Type B pancreatic cell (in vitro differentiated cells): ENCODE results near the gene SLC35D1. TPM values are rescaled to one million over a fixed set of nuclear protein-coding genes. Genes with fewer than 3 reads are reported as not detected.
"Not testable (repeated sequence)": the region's sequence is repeated elsewhere in the genome, so short reads cannot be mapped to it uniquely, and the experiment has no call there.

Experiments
- DNase-seq: peaks from one replicate; pipeline ENCODE4 v3.0.0; 2021; ENCODE audit warnings: mixed read lengths; ENCODE audit not compliant: unreplicated experiment; ENCODE audit errors: extremely low spot score
- H3K27ac Mint-ChIP-seq: 2 replicates; pipeline ENCODE4 v1.8.0; 2021; ENCODE audit warnings: mild to moderate bottlenecking, mixed read lengths
- H3K27me3 Mint-ChIP-seq: 2 replicates; pipeline ENCODE4 v1.8.0; 2021; ENCODE audit warnings: mixed read lengths
- H3K36me3 Mint-ChIP-seq: 2 replicates; pipeline ENCODE4 v1.8.0; 2021; ENCODE audit warnings: mixed read lengths
- H3K4me1 Mint-ChIP-seq: one replicate; pipeline ENCODE4 v1.8.0; 2021; ENCODE audit warnings: mixed read lengths; ENCODE audit not compliant: unreplicated experiment
- H3K4me3 Mint-ChIP-seq: 2 replicates; pipeline ENCODE4 v1.8.0; 2021; ENCODE audit warnings: mild to moderate bottlenecking, mixed read lengths
- H3K9me3 Mint-ChIP-seq: 2 replicates; pipeline ENCODE4 v1.8.0; 2021; ENCODE audit warnings: mixed read lengths
- total RNA-seq: library from RNA; stranded (reverse); gene quantifications from 2 replicates; pipeline ENCODE4 v1.2.1, GENCODE V29; 2021; ENCODE audit warnings: low replicate concordance
- TF ChIP-seq, protein P1 (sequence below): fragments of 200-600 bp; sonication (generic); conservative IDR thresholded peaks from 2 replicates; pipeline ENCODE4 v1.5.0; 2021; ENCODE audit warnings: antibody characterized with exemption, mild to moderate bottlenecking

SLC35D1 gene
- total RNA-seq, 1 donor from 2014 or later, result 13.0 TPM

DNA sequence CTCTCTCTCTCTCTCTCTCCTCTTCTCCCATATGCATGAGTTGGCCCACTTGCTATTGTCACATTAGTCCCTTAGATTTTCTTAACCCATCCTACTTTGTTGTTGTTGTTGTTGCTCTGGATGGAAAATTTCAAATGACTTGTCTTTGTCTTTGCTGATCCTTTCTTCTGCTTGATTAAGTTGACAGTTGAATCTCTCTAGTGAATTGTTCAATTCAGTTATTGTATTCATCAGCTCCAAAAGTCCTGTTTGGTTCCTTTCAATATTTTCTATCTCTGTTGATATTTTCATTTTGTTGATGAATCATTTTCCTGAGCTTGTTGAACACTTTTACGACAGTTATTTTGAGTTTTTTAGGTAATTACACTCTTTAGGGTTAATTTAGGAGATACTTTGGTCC, 18.8 kb upstream of the SLC35D1 start:
- TF ChIP-seq, protein P1, sequence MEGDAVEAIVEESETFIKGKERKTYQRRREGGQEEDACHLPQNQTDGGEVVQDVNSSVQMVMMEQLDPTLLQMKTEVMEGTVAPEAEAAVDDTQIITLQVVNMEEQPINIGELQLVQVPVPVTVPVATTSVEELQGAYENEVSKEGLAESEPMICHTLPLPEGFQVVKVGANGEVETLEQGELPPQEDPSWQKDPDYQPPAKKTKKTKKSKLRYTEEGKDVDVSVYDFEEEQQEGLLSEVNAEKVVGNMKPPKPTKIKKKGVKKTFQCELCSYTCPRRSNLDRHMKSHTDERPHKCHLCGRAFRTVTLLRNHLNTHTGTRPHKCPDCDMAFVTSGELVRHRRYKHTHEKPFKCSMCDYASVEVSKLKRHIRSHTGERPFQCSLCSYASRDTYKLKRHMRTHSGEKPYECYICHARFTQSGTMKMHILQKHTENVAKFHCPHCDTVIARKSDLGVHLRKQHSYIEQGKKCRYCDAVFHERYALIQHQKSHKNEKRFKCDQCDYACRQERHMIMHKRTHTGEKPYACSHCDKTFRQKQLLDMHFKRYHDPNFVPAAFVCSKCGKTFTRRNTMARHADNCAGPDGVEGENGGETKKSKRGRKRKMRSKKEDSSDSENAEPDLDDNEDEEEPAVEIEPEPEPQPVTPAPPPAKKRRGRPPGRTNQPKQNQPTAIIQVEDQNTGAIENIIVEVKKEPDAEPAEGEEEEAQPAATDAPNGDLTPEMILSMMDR, result no peak
- Mint-ChIP-seq H3K4me1 (no peaks in the 10 kb centered on the region), H3K4me3 (no peak overlapping the region)

GRCh38 chr1:67067655-67068054, 13.7 kb upstream of the SLC35D1 start:
- not testable (repeated sequence) for H3K27ac Mint-ChIP-seq, H3K9me3 Mint-ChIP-seq, H3K36me3 Mint-ChIP-seq, DNase-seq, H3K4me3 Mint-ChIP-seq, H3K27me3 Mint-ChIP-seq, H3K4me1 Mint-ChIP-seq

More for the DNA sequence above, 18.8 kb upstream of the SLC35D1 start:
- DNase-seq, result no peak
- H3K27ac Mint-ChIP-seq, result no peak overlapping the region
- no peaks in the 10 kb centered on the region for H3K36me3 Mint-ChIP-seq
- no peaks in the 10 kb centered on the region for H3K9me3 Mint-ChIP-seq
- peaks cover 3% of the 10 kb centered on the region for H3K27me3 Mint-ChIP-seq

- TF ChIP-seq, protein P1, result no peak
- Mint-ChIP-seq H3K4me1 (peaks cover 10% of the 10 kb centered on the region), H3K36me3 (no peaks in the 10 kb centered on the region), H3K9me3 (peaks cover 4% of the 10 kb centered on the region), H3K27me3 (peaks cover 11% of the 10 kb centered on the region), H3K4me3 (no peak overlapping the region), H3K27ac (no peak overlapping the region)
- no peak for DNase-seq
Observed at GRCh38 chr1:67062412-67062811, 8.5 kb upstream of the SLC35D1 start.

DNA sequence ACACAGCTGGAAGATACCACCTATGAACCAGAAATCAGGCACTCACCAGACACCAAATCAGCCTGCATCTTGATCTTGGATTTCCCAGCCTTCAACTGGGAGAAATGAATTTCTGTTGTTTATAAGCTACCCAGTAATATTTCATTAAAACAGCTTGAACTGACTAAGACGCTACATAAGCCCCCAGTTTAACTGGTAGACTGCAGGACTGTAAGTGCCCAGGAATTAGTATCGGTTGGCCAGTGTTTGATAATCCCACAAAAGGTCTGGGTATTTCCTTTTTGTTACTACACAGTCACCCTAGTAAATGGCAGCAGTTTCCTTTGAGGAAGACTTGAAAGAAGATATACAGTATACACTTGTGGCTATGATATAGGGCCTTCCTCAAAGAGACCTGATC, 7.3 kb upstream of the SLC35D1 start:
- H3K4me1 Mint-ChIP-seq, result peaks cover 10% of the 10 kb centered on the region
- DNase-seq, result no peak
- H3K4me3 Mint-ChIP-seq, result no peak overlapping the region
- peaks cover 11% of the 10 kb centered on the region for H3K27me3 Mint-ChIP-seq
- H3K27ac Mint-ChIP-seq, result no peak overlapping the region
- H3K36me3 Mint-ChIP-seq, result no peaks in the 10 kb centered on the region
- H3K9me3 Mint-ChIP-seq, result no peaks in the 10 kb centered on the region
- TF ChIP-seq, protein P1, result no peak

GRCh38 chr1:67060811-67061218, 6.9 kb upstream of the SLC35D1 start:
- no peak for DNase-seq
- peaks cover 14% of the 10 kb centered on the region for H3K27me3 Mint-ChIP-seq
- H3K36me3 Mint-ChIP-seq, result no peaks in the 10 kb centered on the region
- no peaks in the 10 kb centered on the region for H3K9me3 Mint-ChIP-seq
- no peak overlapping the region for H3K27ac Mint-ChIP-seq
- TF ChIP-seq, protein P1, result no peak
- no peak overlapping the region for H3K4me3 Mint-ChIP-seq
- H3K4me1 Mint-ChIP-seq, result peaks cover 10% of the 10 kb centered on the region

GRCh38 chr1:67059346-67059745, 5.4 kb upstream of the SLC35D1 start:
- TF ChIP-seq, protein P1, result no peak
- H3K4me3 Mint-ChIP-seq, result no peak overlapping the region
- H3K9me3 Mint-ChIP-seq, result no peaks in the 10 kb centered on the region
- H3K4me1 Mint-ChIP-seq, result peaks cover 20% of the 10 kb centered on the region
- H3K27ac Mint-ChIP-seq, result no peak overlapping the region
- H3K36me3 Mint-ChIP-seq, result no peaks in the 10 kb centered on the region
- no peak for DNase-seq
- H3K27me3 Mint-ChIP-seq, result peaks cover 11% of the 10 kb centered on the region
